Measurements from ENCODE around the gene ARHGEF28. TPM values are rescaled to one million over a fixed set of nuclear protein-coding genes. Genes with fewer than 3 reads are reported as not detected.

ARHGEF28 gene
- total and polyA plus RNA-seq, 2 of the 4 experiments (the other 2 are of a cell fraction), result 3.6 to 16.0 TPM

- no peak for TF ChIP-seq CEBPB (IDR thresholded peaks at IDR 0.05; ENCODE audit: low read depth, low read length)
These were observed 868 bp downstream of the ARHGEF28 start (continued) for GRCh38 chr5:73626814-73627313.

GRCh38 chr5:73629456-73629855 lies 3.5 kb downstream of the ARHGEF28 start:
- no peaks in the 10 kb centered on the region for H3K27me3 ChIP-seq (ENCODE audit: control insufficient read depth, insufficient read depth, low read length)
- in situ Hi-C loops (cut with MboI; ENCODE audit: low sequenced_read_pairs), result no loop called here
- no peak for TF ChIP-seq USF2 (IDR thresholded peaks at IDR 0.05; ENCODE audit: low read depth, low read length)
- no peak for TF ChIP-seq CEBPB (IDR thresholded peaks at IDR 0.05; ENCODE audit: low read depth, low read length)
- no peak for TF ChIP-seq MXI1 (IDR thresholded peaks at IDR 0.05; ENCODE audit: borderline replicate concordance, low read depth, low read length)
- TF ChIP-seq, protein P1, sequence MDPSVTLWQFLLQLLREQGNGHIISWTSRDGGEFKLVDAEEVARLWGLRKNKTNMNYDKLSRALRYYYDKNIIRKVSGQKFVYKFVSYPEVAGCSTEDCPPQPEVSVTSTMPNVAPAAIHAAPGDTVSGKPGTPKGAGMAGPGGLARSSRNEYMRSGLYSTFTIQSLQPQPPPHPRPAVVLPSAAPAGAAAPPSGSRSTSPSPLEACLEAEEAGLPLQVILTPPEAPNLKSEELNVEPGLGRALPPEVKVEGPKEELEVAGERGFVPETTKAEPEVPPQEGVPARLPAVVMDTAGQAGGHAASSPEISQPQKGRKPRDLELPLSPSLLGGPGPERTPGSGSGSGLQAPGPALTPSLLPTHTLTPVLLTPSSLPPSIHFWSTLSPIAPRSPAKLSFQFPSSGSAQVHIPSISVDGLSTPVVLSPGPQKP (IDR thresholded peaks at IDR 0.05; ENCODE audit: borderline replicate concordance, low read depth, low read length), result no peak
- TF ChIP-seq MAZ (IDR thresholded peaks at IDR 0.05; ENCODE audit: borderline replicate concordance, low read depth, low read length), result no peak
- TF ChIP-seq, protein P2, sequence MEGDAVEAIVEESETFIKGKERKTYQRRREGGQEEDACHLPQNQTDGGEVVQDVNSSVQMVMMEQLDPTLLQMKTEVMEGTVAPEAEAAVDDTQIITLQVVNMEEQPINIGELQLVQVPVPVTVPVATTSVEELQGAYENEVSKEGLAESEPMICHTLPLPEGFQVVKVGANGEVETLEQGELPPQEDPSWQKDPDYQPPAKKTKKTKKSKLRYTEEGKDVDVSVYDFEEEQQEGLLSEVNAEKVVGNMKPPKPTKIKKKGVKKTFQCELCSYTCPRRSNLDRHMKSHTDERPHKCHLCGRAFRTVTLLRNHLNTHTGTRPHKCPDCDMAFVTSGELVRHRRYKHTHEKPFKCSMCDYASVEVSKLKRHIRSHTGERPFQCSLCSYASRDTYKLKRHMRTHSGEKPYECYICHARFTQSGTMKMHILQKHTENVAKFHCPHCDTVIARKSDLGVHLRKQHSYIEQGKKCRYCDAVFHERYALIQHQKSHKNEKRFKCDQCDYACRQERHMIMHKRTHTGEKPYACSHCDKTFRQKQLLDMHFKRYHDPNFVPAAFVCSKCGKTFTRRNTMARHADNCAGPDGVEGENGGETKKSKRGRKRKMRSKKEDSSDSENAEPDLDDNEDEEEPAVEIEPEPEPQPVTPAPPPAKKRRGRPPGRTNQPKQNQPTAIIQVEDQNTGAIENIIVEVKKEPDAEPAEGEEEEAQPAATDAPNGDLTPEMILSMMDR (conservative IDR thresholded peaks at IDR 0.05; ENCODE audit: low read depth, low read length), result no peak
- TF ChIP-seq POLR2A (IDR thresholded peaks at IDR 0.05; ENCODE audit: low read depth, low read length), result no peak
- TF ChIP-seq RFX5 (IDR thresholded peaks at IDR 0.05; ENCODE audit: low read depth, low read length), result no peak
- TF ChIP-seq RAD21 (IDR thresholded peaks at IDR 0.05; ENCODE audit: low read length), result no peak
- TF ChIP-seq NFE2L2 (IDR thresholded peaks at IDR 0.05; ENCODE audit: low read depth, low read length), result no peak
- no peak for TF ChIP-seq RCOR1 (IDR thresholded peaks at IDR 0.05; ENCODE audit: insufficient replicate concordance, low read length)
- no peak for TF ChIP-seq BHLHE40 (IDR thresholded peaks at IDR 0.05; ENCODE audit: low read depth, low read length)
- no peak for TF ChIP-seq CHD1 (IDR thresholded peaks at IDR 0.05; ENCODE audit: low read depth, low read length)
- no peak for TF ChIP-seq FOS (IDR thresholded peaks at IDR 0.05; ENCODE audit: low read depth, low read length)

More at GRCh38 chr5:73629456-73629855, 3.5 kb downstream of the ARHGEF28 start:
- H3K4me2 ChIP-seq (ENCODE audit: low read depth, low read length), result no peak overlapping the region
- H4K91ac ChIP-seq (ENCODE audit: insufficient read depth, low read depth, low read length), result no peak overlapping the region
- H3K56ac ChIP-seq (ENCODE audit: extremely low read depth, insufficient read depth, low read length), result no peak overlapping the region
- intact Hi-C loops (cut with micrococcal nuclease), result loop anchor here (5.0 kb wide), 1 partner anchor 63 kb away; no protein-coding TSS in a partner anchor
- no peak overlapping the region for H2AK5ac ChIP-seq (ENCODE audit: low read depth, low read length)
- peaks cover 9% of the 10 kb centered on the region for H3K9me1 ChIP-seq (ENCODE audit: insufficient read depth, low read length)
- dilution Hi-C loops (cut with HindIII; ENCODE audit: low sequenced_read_pairs, unreplicated experiment), result no loop called here
- no peak overlapping the region for H2AK9ac ChIP-seq (replicated peaks; ENCODE audit: low read depth, low read length, poor library complexity)
- H2BK15ac ChIP-seq (ENCODE audit: low read depth, low read length), result no peak overlapping the region
- no peak overlapping the region for H4K5ac ChIP-seq (ENCODE audit: low read depth, low read length)
- no peaks in the 10 kb centered on the region for H3K9me3 ChIP-seq (ENCODE audit: control insufficient read depth, insufficient read depth, low read length)
- H3K79me1 ChIP-seq (ENCODE audit: low read depth in 1 of 2, low read length in 2 of 2), result peaks cover 25 to 71% of the 10 kb centered on the region in 2 experiments
- no peak overlapping the region for H4K8ac ChIP-seq (ENCODE audit: low read depth in 2 of 2, low read length in 2 of 2)
- BruUV-seq (replicated peaks), result no TSS peak
- H3K4me1 ChIP-seq (ENCODE audit: control insufficient read depth, insufficient read depth, low read length), result peaks cover 3% of the 10 kb centered on the region; the same call in 1 of the 2 replicates
- no peak overlapping the region for H2BK20ac ChIP-seq (ENCODE audit: low read depth, low read length)
- H3K4me3 ChIP-seq (ENCODE audit: insufficient read depth, low read depth, low read length), result no peak overlapping the region
- H3K9ac ChIP-seq (ENCODE audit: low read depth, low read length), result no peak overlapping the region
- ChIA-PET POLR2A (ENCODE audit: unreplicated experiment) (interaction anchor here (0.5 to 1.1 kb wide), 2 partner anchors 28 to 93 kb away, joined by 3 to 10 read pairs; no protein-coding TSS in a partner anchor), CTCF (interaction anchor here (0.7 kb wide), 1 partner anchor 109 kb away, joined by 3 read pairs; no protein-coding TSS in a partner anchor)
- no peak overlapping the region for H3K14ac ChIP-seq (replicated peaks; ENCODE audit: low read depth, low read length)
- no peak overlapping the region for H3K27ac ChIP-seq (ENCODE audit: insufficient read depth, low read length)
- no peaks in the 10 kb centered on the region for H4K20me1 ChIP-seq (ENCODE audit: insufficient read depth, low read length)
- H3K36me3 ChIP-seq (ENCODE audit: control insufficient read depth, insufficient read depth, low read length), result no peaks in the 10 kb centered on the region
- DNase-seq, result no peak
- ATAC-seq (ENCODE audit: low read depth), result no peak
- H2AFZ ChIP-seq (replicated peaks; ENCODE audit: low read length, poor library complexity), result no peak overlapping the region
- no peak overlapping the region for H2BK5ac ChIP-seq (ENCODE audit: low read depth, low read length, poor library complexity, severe bottlenecking)
- no peak overlapping the region for H3K4ac ChIP-seq (ENCODE audit: low read depth, low read length)
- no peak overlapping the region for H2BK120ac ChIP-seq (ENCODE audit: low read depth, low read length)
- H3K23ac ChIP-seq (ENCODE audit: low read depth, low read length), result peak overlapping the region; percentile 62; the same call in 1 of the 2 replicates
- H3K18ac ChIP-seq (ENCODE audit: low read depth, low read length), result no peak overlapping the region
